HG03460 (cell line): ENCODE data around the gene TIGD1.

ENCODE experiments used
- ATAC-seq: cut with Tn5 transposase; IDR thresholded peaks from one replicate; pipeline ENCODE4 v1.9.1; 2021; ENCODE audit not compliant: unreplicated experiment

The TIGD1 gene

DNA sequence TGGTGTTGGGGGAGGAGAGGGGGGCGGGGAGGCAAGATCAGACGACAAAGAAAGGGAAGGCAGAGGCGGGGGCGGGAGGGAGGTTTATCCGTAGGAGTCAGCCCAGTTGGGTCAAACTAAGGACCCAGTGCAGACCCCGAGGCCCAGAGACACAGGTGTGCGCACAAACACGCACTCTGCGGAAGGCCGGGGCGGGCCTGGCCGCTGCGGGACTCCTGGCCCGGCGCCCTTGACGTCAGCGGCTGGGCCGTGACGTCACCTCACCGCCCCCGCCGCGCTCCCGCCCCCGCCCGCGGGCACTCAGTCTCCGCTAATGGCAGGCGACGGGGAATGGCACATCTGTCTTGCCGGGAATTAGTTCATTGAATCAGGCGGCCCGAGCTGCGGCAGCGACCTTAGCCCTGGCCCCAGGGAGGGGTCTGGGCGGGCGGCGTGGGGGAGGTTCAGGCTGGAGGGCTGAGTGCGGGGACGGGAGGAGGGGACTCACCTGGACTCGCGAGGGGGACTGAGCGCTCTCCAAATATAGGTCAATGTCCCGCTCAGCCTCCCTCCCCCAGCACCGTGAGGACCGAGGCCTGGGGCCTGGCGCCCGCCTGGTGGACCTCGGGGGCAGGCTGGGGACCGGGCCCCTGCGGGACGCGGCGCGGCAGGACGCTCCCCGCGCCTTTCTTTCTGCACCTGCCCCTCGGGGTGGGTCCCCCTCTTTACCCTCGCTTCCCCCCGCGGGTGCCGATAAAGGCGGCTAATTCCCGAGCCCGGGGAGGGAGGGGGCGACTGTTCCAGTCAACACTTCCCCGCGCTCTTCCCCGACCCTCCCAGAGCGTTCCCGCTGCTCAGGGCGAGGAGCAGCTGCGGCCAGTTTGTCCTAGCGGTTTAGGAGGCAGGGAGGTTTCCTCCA is 47.2 kb downstream of the TIGD1 start:
- no peak for ATAC-seq

DNA sequence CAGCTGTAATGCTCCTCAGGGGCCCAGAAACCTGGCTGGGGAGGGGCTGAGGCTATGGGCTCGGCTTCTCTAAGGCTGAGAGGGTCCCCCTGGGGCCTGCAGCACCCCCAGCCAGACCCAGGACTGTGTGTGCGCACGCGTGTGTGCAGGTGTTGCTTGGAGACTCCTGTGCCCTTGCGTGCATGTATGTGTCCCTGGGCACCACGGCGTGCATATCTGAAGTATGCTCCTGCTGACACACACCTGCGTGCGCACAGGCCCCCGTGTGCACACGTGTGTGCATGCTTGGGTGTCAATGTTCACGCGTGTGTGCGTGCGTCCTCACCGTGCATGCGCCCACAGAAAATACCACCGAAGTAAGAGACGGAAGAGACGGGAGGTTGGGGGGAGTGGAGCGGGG is 47.8 kb downstream of the TIGD1 start:
- no peak for ATAC-seq

DNA sequence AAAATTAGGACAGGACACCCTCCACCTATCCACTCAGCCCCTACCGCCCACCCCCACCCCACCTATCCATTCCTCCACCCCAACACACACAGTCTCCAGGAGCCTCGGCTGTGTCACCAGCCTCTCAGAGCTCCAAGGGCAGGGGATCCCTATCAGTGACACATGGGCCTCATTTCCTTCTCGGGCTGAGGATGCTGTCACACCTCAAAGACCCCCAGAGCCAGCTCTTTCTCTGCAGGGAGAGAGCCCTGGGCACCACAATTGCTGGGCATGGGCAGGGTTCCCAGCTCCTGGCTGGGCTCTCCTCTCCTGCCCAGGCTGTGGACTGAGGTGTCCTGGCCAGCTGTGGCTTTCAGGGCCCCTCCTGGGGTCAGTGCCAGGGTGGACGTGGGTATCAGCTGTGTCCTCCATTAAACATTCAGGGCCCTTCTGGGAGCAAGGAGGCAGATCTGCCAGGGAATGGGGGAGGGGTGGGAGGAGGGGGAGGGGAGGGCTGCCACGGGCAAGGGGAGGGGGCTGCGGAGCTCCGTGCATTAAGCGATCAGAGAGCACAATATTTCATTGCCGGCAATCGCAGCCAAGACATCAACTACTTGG is 48.5 kb downstream of the TIGD1 start:
- ATAC-seq: no peak

DNA sequence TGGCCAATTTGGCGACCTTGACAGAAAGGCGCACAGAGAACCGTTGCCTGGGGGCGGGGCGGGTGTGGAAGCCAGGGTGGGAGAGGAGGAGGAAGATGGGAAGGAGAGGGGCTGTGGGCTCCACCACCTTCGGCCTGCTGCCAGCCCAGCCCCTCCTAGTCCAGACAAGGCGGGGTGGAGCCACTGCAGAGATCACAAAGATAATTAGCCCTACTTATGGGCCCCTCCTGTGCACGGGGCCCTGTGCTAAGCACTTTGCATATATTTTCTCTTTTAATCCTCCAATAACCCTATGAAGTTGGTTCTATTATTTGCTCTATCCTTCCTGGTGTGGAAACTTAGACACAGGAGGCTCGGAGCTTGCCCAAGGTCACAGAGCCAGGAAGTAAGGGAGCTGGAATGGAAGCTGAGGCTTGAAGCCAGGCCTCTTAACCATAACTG is 49.0 kb downstream of the TIGD1 start:
- ATAC-seq: no peak

DNA sequence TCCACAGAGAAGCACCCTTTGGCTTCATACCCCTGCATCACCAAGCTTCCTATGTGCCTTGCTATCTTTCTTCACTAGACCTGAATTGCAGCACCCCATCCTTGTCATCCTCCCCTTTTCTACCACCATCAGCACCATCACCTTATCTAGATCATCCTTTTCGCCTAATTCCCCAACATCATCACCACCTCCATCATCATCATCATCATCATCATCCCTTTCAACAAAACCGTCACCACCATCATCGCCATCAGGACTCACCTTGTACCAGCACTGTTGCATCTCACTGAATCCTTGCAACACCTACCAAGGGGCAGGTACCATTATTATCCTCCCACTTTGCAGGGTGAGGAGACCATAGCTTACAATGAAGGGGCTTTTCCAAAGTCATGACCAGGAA is 51.9 kb downstream of the TIGD1 start:
- ATAC-seq: no peak
